Measurements from ENCODE around the gene HSPA8.
A peak's percentile ranks its signal among the peaks of the same experiment; 100 is the strongest.

HSPA8 gene

GRCh38 chr11:123061403-123062157 lies at the start of gene HSPA8:
TSS of gene HSPA8 (minus strand) at chr11:123062136. CDS start at chr11:123061324, 812 bp downstream.
- in situ Hi-C loops (cut with MboI; ENCODE audit: low sequenced_read_pairs, unreplicated experiment) = no loop called here
- DNase-seq (ENCODE audit: low spot score) = no peak
- TF ChIP-seq CTCF (IDR thresholded peaks at IDR 0.05; ENCODE audit: borderline replicate concordance, control extremely low read depth, extremely low read depth, insufficient read depth, missing control alignments) = no peak

DNA sequence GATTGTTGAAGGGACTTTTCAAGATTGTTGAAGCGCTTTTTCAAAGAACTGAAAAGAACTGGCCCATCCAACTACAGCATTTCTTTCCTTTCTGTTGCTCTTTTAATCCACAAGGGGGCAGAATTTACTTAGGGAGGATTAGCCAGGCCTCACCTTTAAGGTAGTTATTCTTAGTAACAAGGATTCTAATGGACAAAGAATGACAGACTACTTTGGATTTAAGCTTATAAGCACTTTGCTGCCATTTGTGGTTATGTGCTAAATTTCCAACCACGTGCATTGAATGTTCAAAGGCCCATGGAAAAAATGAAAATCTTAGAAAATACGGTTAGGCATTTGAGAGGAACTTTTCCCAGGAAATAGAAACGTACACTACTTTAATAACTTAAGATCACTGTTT lies 49.5 kb upstream of the HSPA8 start:
- DNase-seq (ENCODE audit: low spot score) = peak; percentile 81
- in situ Hi-C loops (cut with MboI; ENCODE audit: low sequenced_read_pairs, unreplicated experiment) = loop anchor here (5.0 to 25.0 kb wide), 3 partner anchors 136 to 451 kb away; no protein-coding TSS in a partner anchor
- TF ChIP-seq CTCF (IDR thresholded peaks at IDR 0.05; ENCODE audit: borderline replicate concordance, control extremely low read depth, extremely low read depth, insufficient read depth, missing control alignments) = peak; percentile 60

GRCh38 chr11:123110397-123110796 lies 48.5 kb upstream of the HSPA8 start:
- in situ Hi-C loops (cut with MboI; ENCODE audit: low sequenced_read_pairs, unreplicated experiment) = loop anchor here (5.0 to 25.0 kb wide), 3 partner anchors 137 to 452 kb away; no protein-coding TSS in a partner anchor
- no peak for TF ChIP-seq CTCF (IDR thresholded peaks at IDR 0.05; ENCODE audit: borderline replicate concordance, control extremely low read depth, extremely low read depth, insufficient read depth, missing control alignments)
- DNase-seq (ENCODE audit: low spot score) = no peak

DNA sequence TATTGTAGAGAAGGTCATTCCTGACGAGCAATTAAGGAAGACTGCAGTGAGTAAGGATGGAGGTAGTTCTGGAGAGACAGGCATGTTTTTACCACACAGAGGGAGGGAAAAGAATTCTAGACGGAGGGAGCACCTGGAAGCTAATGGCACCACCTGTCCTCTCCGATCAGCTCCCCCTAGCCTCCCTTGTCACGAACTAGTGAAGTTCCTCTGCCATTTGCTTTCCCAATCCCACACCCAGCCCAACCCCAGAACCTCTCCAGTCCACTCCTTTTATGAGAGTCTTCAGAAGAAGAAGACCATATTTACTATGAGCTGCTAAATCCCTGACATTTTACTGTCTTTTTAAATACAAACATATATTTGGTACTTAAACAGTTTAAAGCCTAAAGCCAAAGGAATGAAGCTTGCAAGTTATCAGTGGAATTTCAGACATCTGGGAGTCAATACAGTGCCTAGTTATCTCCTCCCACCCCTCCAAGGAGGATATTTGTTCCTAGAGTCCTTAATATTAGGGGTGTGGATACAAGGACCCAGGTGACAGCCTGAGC lies 46.1 kb upstream of the HSPA8 start:
- in situ Hi-C loops (cut with MboI; ENCODE audit: low sequenced_read_pairs, unreplicated experiment) = loop anchor here (25.0 kb wide), 2 partner anchors 379 to 454 kb away; no protein-coding TSS in a partner anchor
- no peak for DNase-seq (ENCODE audit: low spot score)
- no peak for TF ChIP-seq CTCF (IDR thresholded peaks at IDR 0.05; ENCODE audit: borderline replicate concordance, control extremely low read depth, extremely low read depth, insufficient read depth, missing control alignments)

GRCh38 chr11:123104697-123105096 lies 42.8 kb upstream of the HSPA8 start:
- TF ChIP-seq CTCF (IDR thresholded peaks at IDR 0.05; ENCODE audit: borderline replicate concordance, control extremely low read depth, extremely low read depth, insufficient read depth, missing control alignments) = no peak
- in situ Hi-C loops (cut with MboI; ENCODE audit: low sequenced_read_pairs, unreplicated experiment) = loop anchor here (25.0 kb wide), 2 partner anchors 383 to 458 kb away; no protein-coding TSS in a partner anchor
- DNase-seq (ENCODE audit: low spot score) = no peak

DNA sequence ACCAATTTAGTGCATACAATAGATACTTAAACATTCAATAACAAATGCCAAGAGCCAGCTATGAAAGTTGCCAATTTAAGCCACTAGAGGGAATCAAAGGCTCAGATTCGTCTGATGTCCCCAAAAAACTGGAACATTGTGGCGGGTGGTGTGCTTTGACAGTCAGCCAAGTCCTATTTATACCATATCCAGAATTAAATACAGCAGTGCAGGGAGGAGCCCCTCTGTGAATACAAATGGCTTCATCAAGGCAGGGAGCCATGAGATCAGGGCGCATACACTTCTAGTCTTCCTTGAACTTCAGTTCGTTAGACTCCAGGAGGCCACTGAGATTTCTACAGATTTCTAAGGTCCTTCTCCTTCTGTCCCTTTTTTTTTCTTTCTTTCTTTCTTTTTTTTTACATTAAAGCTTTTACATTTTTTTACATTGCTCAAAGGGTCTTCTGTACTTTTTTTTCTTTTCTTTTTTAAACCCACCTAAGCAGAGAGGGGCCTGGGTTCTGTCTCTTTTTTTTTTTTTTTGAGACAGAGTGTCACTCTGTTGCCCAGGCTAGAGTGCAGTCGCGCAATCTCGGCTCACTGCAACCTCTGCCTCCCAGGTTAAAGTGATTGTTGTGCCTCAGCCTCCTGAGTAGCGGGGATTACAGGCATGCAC lies 41.5 kb upstream of the HSPA8 start:
- peak; percentile 19 for TF ChIP-seq CTCF (IDR thresholded peaks at IDR 0.05; ENCODE audit: borderline replicate concordance, control extremely low read depth, extremely low read depth, insufficient read depth, missing control alignments)
- in situ Hi-C loops (cut with MboI; ENCODE audit: low sequenced_read_pairs, unreplicated experiment) = loop anchor here (25.0 kb wide), 2 partner anchors 384 to 459 kb away; no protein-coding TSS in a partner anchor
- peak; percentile 39 for DNase-seq (ENCODE audit: low spot score)

Data from GM13976 (cell line).